ENCODE data around the gene CGB5. TPM values are rescaled to one million over a fixed set of nuclear protein-coding genes. Genes with fewer than 3 reads are reported as not detected.
"Not testable (repeated sequence)": the region's sequence is repeated elsewhere in the genome, so short reads cannot be mapped to it uniquely, and the experiment has no call there.

The CGB5 gene
- total RNA-seq, 1 donor from 2014 or later = not detected

DNA sequence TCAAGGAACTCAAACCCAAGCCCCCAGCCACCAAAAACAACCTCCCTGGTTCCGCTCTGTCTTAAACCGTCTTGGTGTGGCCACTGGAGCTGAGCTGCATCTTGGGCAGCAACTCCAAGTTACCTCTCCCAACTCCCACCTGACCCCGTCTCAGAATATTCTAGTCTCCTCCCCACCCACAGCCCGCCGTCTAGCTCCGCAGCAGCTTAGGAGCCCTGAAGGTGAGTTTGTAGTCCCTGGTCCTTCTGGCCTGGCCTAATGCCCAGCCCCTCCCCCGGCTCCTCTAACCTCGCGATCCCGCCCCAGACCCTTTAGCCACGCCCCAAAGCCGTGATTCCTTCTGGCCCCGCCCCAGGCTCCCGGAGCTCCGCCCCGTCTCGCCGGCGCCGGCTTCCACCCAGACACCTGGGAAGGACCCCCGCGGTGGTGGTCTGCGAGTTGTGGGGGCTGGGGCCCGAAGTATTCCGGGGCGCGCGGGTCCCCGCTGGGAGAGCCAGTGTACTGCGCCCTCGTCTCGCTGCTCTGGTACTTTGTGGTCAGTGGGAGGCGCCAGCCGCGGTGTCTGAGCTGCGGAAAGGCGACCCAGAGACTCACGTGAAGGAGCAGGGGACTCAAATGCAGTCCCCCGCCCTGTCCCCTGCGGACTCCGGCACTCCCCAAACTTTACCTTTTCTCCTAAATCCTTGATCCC is 24.3 kb upstream of the CGB5 start:
- intact Hi-C loops (cut with DNase I) = no loop called here
- DNase-seq = peak; percentile 86
- ATAC-seq (ENCODE audit: poor library complexity) = peak; percentile 81

DNA sequence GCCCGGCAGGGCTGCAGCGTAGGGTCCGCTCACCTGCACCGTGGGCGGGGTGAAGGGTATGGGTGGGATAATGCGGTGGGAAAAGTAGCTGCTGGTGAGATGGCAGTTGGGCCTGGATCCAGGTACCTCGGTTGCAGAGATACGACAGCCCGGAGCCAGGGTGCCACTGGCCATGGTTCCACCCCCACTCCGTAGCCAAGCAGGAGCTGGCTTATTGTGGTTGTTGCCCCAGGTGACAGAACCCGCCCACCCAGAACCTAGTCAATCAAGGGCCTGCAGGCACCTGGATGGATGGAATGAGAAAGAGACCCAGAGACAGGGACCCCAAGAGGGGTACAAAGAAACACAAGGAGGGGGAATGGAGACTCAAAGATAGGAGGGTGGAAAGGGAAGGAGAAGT is 23.3 kb upstream of the CGB5 start:
- ATAC-seq (ENCODE audit: poor library complexity) (no peak), DNase-seq (no peak)
- intact Hi-C loops (cut with DNase I) = no loop called here

DNA sequence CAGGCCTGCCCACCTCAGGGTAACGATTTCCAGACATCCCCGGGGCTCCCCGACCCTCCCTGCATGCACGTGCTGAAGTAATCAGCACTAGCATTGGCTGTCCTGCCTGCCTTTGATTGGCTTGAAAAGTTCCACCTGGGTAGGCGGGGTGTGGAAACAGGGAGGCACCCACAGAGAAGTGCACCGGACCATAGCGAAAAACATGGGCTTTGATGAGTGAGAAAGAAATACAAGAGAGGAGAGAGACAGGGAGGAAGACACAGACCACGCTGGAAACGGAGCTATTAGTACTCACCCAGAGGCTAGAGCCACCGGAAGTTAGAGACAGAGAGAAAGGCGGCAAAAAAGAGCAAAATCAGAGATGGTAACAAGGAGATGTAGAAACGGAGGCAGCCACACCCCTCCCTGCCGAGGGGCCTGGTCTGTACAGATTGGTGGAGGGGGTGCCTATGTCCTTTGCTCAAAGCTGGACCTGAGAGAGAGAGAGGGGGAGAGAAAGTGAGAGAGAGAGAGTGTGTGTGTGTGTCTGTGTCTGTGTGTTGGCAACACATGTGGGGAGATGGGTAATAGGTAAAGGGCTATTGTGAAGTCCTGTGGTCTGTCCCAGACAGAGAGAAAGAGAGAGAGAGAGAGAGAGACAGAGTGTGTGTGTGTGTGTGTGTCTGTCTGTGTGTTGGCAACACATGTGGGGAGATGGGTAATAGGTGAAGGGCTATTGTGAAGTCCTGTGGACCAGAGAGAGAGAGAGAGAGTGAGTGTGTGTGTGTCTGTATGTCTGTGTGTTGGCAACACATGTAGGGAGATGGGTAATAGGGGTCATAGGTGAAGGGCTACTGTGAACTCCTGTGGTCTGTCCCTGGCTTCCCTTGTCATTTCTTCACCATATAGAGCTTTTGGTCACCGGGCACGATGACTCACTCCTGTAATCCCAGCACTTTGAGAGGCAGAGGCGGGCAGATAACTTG is 22.4 kb upstream of the CGB5 start:
- intact Hi-C loops (cut with DNase I) = no loop called here
- DNase-seq = no peak
- ATAC-seq (ENCODE audit: poor library complexity) = no peak

DNA sequence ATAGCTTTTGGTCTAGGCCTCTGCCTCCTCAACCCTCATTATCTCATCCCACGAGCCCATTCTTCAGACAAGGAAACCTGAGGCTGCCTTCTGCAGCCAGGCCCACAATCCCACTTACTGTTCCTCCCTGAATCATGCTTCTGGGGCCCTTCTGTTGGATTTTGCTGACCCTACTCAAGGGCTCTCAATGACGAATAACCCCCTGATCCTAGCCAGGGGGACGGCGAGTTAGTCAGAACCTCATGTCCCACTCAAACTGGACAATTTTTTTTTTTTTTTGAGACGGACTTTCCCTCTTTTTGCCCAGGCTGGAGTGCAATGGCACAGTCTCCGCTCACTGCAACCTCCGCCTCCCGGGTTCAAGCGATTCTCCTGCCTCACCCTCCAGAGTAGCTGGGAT is 21.5 kb upstream of the CGB5 start:
- ATAC-seq (ENCODE audit: poor library complexity) (no peak), DNase-seq (no peak)
- intact Hi-C loops (cut with DNase I) = no loop called here

DNA sequence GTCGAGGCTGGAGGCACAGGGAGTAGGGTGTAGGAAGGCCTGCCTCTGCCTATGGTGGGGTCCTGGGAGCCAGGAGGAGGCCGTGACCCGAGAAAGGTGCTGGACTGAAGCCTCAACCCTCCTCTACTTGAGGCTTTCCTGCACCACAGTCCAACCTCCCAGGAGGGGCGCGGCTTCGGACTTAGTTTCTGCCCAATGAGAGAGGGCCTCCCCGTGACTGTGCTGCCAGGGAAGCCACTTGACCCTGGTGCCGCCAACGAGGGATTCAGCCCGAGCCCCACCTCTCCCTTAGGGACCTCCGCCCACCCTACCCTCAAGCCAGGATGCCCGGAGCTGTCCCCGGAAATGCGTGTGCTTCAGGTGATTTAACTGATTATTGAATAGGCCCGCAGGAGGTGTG is 19.4 kb upstream of the CGB5 start, which contains the start of gene CGB3:
Gene CGB3, minus strand, starts transcription at position 101 of the 400 bp plus-strand sequence. CDS start 362 bp downstream, outside the sequence.
- intact Hi-C loops (cut with DNase I); DNase-seq; ATAC-seq (ENCODE audit: poor library complexity): not testable (repeated sequence)

DNA sequence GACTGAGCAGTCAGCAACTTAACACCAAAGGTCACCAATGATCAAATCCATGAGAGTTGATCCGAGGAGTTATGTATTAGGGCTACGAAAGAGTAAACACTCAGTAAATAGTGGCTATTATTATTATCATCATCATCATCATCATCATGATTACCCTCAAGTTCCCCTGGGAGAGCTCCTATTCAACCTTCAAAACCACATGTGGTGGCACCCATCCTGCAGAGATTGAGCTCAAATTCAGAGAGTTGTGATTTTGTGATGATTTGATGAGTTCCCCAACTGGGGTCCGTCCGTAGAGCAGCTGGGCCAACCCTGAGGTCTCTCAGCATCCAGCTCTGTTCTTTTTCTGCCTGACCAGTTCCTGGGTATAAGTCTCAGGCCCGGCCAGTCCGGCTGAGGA is 18.6 kb upstream of the CGB5 start:
- ATAC-seq (ENCODE audit: poor library complexity); intact Hi-C loops (cut with DNase I); DNase-seq: not testable (repeated sequence)

DNA sequence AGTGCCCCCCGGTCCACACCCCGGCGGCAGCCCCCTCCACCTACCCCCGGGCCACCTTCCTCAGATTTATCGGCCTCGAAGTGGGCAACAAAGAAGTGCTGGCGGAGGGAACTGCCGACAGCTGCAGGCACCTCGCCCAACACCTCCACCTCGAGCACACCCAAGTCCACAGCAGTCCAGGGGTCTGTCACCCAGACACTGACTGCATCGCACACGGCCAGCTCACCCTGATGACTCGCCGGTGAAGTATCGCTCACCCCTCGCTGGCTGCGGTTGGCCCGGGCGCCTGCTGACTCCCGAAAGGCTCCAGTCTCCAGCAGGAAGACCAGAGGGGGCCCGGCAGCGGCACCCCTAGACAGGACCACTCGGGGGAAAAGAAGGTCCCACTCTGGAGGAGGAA is 18.0 kb upstream of the CGB5 start:
- ATAC-seq (ENCODE audit: poor library complexity); DNase-seq; intact Hi-C loops (cut with DNase I): not testable (repeated sequence)

DNA sequence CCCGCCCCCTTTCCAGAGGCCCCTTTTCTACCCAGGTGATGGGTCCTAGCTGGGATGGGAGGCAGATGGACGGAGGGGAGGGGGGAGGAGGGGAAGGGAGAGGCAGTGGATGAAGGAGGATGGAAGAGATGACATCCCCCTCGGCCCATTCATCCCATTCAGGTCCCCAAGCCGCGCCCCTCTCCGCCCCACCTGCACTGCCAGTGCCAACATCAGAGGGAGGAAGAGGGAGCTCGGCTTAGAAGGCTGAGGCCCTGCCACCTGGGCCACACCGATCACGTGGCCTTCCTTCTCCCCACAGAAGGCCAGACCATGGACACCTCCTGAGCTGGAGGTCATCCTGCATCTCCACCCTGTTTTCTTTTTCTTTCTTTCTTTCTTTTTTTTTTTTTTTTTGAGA is 15.0 kb upstream of the CGB5 start:
- intact Hi-C loops (cut with DNase I); DNase-seq; ATAC-seq (ENCODE audit: poor library complexity): not testable (repeated sequence)

DNA sequence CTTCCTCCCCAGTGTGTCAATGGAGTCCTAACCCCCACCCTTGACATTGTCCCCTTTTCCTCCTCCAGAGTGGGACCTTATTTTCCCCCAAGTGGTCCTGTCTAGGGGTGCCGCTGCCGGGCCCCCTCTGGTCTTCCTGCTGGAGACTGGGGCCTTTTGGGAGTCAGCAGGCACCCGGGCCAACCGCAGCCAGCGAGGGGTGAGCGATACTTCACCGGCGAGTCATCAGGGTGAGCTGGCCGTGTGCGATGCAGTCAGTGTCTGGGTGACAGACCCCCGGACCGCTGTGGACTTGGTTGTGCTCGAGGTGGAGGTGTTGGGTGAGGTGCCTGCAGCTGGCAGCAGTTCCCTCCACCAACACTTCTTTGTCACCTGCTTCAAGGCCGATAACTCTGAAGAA is 13.9 kb upstream of the CGB5 start:
- DNase-seq; ATAC-seq (ENCODE audit: poor library complexity); intact Hi-C loops (cut with DNase I): not testable (repeated sequence)

DNA sequence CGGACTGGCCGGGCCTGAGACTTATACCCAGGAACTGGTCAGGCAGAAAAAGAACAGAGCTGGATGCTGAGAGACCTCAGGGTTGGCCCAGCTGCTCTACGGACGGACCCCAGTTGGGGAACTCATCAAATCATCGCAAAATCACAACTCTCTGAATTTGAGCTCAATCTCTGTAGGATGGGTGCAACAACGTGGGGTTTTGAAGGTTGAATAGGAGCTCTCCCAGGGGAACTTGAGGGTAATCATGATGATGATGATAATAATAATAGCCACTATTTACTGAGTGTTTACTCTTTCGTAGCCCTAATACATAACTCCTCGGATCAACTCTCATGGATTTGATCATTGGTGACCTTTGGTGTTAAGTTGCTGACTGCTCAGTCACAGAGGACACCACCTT is 13.3 kb upstream of the CGB5 start:
- intact Hi-C loops (cut with DNase I) = not testable (repeated sequence)

DNA sequence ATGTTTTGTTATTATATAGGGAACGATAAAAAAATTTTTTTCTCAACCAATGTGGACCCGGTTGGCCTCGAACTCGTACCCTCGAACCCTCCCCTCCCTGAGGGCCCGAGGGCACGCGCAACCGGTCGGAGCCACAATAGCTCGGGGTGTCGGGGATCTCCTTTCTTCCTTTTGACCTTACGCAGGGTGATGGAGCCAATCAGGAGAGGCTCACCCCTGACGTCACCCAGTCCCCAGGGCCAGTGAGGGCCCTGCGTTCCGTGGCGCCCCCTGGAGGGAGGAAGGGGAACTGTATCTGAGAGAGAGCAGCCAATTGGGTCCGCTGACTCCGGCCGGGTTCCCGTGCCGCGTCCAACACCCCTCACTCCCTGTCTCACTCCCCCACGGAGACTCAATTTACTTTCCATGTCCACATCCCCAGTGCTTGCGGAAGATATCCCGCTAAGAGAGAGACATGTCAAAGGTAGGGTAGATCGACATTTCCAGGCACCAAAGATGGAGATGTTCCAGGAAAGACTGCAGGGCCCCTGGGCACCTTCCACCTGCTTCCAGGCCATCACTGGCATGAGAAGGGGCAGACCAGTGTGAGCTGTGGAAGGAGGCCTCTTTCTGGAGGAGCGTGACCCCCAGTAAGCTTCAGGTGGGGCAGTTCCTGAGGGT is 11.9 kb upstream of the CGB5 start, which contains the start of gene CGB2:
Gene CGB2, plus strand, starts transcription at position 249 of the 660 bp plus-strand sequence. Its CDS starts 206 bp downstream, at position 455.
- intact Hi-C loops (cut with DNase I); ATAC-seq (ENCODE audit: poor library complexity); DNase-seq: not testable (repeated sequence)

More for the DNA sequence above, 13.3 kb upstream of the CGB5 start:
- not testable (repeated sequence) for ATAC-seq (ENCODE audit: poor library complexity); DNase-seq

DNA sequence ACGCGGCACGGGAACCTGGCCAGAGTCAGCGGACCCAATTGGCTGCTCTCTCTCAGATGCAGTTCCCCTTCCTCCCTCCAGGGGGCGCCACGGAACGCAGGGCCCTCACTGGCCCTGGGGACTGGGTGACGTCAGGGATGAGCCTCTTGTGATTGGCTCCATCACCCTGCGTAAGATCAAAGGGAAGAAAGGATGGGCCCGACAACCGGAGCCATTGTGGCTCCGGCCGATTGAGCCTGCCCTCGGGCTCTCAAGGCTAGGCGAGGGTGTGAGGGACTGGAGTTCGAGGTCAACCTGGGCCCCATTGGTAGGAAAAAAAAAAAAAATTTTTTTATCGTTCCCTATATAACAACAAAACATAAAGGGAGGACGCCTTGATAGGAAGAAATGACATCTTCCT is 6.8 kb upstream of the CGB5 start, which contains the start of gene CGB1:
Gene CGB1, minus strand, starts transcription at position 81 of the 400 bp plus-strand sequence. CDS start 184 bp downstream, outside the sequence.
- intact Hi-C loops (cut with DNase I); ATAC-seq (ENCODE audit: poor library complexity); DNase-seq: not testable (repeated sequence)

DNA sequence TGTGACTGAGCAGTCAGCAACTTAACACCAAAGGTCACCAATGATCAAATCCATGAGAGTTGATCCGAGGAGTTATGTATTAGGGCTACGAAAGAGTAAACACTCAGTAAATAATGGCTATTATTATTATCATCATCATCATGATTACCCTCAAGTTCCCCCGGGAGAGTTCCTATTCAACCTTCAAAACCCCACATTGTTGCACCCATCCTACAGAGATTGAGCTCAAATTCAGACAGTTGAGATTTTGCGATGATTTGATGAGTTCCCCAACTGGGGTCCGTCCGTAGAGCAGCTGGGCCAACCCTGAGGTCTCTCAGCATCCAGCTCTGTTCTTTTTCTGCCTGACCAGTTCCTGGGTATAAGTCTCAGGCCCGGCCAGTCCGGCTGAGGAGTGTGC is 5.5 kb upstream of the CGB5 start:
- DNase-seq; ATAC-seq (ENCODE audit: poor library complexity); intact Hi-C loops (cut with DNase I): not testable (repeated sequence)

DNA sequence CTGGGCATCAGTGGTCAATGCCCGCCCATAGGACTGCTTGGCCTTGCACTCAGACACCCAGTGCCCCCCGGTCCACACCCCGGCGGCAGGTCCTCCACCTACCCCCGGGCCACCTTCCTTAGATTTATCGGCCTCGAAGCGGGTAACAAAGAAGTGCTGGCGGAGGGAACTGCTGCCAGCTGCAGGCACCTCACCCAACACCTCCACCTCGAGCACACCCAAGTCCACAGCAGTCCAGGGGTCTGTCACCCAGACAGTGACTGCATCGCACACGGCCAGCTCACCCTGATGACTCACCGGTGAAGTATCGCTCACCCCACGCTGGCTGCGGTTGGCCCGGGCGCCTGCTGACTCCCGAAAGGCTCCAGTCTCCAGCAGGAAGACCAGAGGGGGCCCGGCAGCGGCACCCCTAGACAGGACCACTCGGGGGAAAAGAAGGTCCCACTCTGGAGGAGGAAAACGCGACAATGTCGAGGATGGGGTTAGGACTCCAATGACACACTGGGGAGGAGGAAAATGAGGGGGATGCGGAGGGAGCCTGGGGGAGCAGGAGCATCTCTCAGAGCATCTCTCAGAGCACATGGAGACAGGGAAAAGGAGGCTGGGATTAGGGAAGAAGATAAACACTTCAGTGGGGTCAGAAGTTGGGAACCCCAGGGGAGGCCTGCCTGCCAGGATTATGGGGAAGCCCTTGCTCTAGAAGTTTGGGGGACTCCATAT is 4.9 kb upstream of the CGB5 start:
- ATAC-seq (ENCODE audit: poor library complexity); intact Hi-C loops (cut with DNase I); DNase-seq: not testable (repeated sequence)

DNA sequence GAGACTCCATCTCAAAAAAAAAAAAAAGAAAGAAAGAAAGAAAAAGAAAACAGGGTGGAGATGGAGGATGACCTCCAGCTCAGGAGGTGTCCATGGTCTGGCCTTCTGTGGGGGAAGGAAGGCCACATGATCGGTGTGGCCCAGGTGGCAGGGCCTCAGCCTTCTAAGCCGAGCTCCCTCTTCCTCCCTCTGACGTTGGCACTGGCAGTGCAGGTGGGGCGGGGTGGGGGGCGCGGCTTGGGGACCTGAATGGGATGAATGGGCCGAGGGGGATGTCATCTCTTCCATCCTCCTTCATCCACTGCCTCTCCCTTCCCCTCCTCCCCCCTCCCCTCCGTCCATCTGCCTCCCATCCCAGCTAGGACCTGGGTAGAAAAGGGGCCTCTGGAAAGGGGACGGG is 3.9 kb upstream of the CGB5 start:
- intact Hi-C loops (cut with DNase I); ATAC-seq (ENCODE audit: poor library complexity); DNase-seq: not testable (repeated sequence)

DNA sequence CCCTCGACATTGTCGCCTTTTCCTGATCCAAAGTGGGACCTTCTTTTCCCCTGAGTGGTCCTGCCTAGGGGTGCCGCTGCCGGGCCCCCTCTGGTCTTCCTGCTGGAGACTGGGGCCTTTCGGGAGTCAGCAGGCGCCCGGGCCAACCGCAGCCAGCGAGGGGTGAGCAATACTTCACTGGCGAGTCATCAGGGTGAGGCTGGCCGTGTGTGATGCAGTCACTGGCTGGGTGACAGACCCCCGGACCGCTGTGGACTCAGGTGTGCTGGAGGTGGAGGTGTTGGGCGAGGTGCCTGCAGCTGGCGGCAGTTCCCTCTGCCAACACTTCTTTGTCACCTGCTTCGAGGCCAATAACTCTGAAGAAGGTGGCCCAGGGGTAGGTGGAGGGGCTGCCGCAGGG is 1.5 kb upstream of the CGB5 start:
- no peak for DNase-seq
- intact Hi-C loops (cut with DNase I) = no loop called here
- ATAC-seq (ENCODE audit: poor library complexity) = no peak

DNA sequence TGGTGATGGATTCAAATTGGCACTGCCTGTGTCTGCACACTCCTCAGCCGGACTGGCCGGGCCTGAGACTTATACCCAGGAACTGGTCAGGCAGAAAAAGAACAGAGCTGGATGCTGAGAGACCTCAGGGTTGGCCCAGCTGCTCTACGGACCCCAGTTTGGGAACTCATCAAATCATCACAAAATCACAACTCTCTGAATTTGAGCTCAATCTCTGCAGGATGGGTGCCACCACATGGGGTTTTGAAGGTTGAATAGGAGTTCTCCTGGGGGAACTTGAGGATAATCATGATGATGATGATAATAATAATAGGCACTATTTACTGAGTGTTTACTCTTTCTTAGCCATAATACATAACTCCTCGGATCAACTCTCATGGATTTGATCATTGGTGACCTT is 982 bp upstream of the CGB5 start:
- ATAC-seq (ENCODE audit: poor library complexity); DNase-seq; intact Hi-C loops (cut with DNase I): not testable (repeated sequence)

DNA sequence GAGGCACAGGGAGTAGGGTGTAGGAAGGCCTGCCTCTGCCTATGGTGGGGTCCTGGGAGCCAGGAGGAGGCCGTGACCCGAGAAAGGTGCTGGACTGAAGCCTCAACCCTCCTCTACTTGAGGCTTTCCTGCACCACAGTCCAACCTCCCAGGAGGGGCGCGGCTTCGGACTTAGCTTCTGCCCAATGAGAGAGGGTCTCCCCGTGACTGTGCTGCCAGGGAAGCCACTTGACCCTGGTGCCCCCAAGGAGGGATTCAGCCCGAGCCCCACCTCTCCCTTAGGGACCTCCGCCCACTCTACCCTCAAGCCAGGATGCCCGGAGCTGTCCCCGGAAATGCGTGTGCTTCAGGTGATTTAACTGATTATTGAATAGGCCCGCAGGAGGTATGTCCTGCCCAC is 5.4 kb downstream of the CGB5 start, which contains the start of gene CGB8:
Gene CGB8, minus strand, starts transcription at position 101 of the 400 bp plus-strand sequence. CDS start 372 bp downstream, outside the sequence.
- intact Hi-C loops (cut with DNase I); ATAC-seq (ENCODE audit: poor library complexity); DNase-seq: not testable (repeated sequence)

Measured in Right ventricle myocardium superior (tissue), 1 donor.